Loucy (cell line): ENCODE data around the gene KIAA1549.

ENCODE experiments used
- CTCF ChIP-seq: fragments of 200-600 bp; sonication (generic); conservative IDR thresholded peaks from 2 replicates; pipeline ENCODE4 v1.5.1; 2014; ENCODE audit warnings: mild to moderate bottlenecking, antibody characterized with exemption, low read length
- EZH2phosphoT487 ChIP-seq: fragments of 200-600 bp; IDR thresholded peaks from 2 replicates; pipeline ENCODE4 v1.6.1; 2018; ENCODE audit warnings: antibody characterized with exemption, mild to moderate bottlenecking, moderate library complexity, borderline replicate concordance

- TF ChIP-seq CTCF, result no peak
- no peak for TF ChIP-seq EZH2phosphoT487
These were observed 90.4 kb downstream of the KIAA1549 start for GRCh38 chr7:138890499-138891445.
